Thyroid gland (tissue), 4 donors: ENCODE measurements around the gene ROCK1. TPM values are rescaled to one million over a fixed set of nuclear protein-coding genes. Genes with fewer than 3 reads are reported as not detected.

Source experiments
- DNase-seq, 2 donors: peaks; one replicate each; pipeline ENCODE4 v3.0.0-alpha.2; 2019
- H3K27ac ChIP-seq, 3 donors: fragments of 200-600 bp; sonication (generic); 1 replicate in 2 of 3; 2 replicates in 1 of 3; pipeline ENCODE4 v1.5.1; 2016 to 2019; ENCODE audit warnings: mild to moderate bottlenecking in 1 of 3, moderate library complexity in 1 of 3
- H3K27me3 ChIP-seq: fragments of 200-600 bp; sonication (generic); one replicate; pipeline ENCODE4 v1.5.1; 2019
- H3K36me3 ChIP-seq, 2 donors: fragments of 200-600 bp; sonication (generic); one replicate each; pipeline ENCODE4 v1.5.1; 2016 to 2019
- H3K4me1 ChIP-seq, 2 donors: fragments of 200-600 bp; sonication (generic); one replicate each; pipeline ENCODE4 v1.5.1; 2017 to 2019
- H3K4me3 ChIP-seq, 3 donors: fragments of 200-600 bp; sonication (generic); replicated peaks in 1 of 3; 1 replicate in 2 of 3; 2 replicates in 1 of 3; pipeline ENCODE4 v1.5.1; 2016; ENCODE audit warnings: mild to moderate bottlenecking in 1 of 3
- H3K9me3 ChIP-seq: fragments of 200-600 bp; sonication (generic); one replicate; pipeline ENCODE4 v1.5.1; 2017
- CTCF ChIP-seq, 6 experiments: fragments of 200-600 bp in 3 of 6; fragments of 450-650 bp in 3 of 6; sonication (generic) in 3 of 6; IDR thresholded peaks; one replicate each; pipeline ENCODE4 v1.5.1; 2016 to 2019; ENCODE audit warnings: antibody characterized with exemption in 6 of 6, mild to moderate bottlenecking in 2 of 6, inconsistent platforms in 1 of 6, moderate library complexity in 1 of 6
- POLR2A ChIP-seq, 2 donors: fragments of 450-650 bp; IDR thresholded peaks; one replicate each; pipeline ENCODE4 v1.6.1; 2017; ENCODE audit warnings: antibody characterized with exemption in 2 of 2, mild to moderate bottlenecking in 2 of 2, moderate library complexity in 1 of 2
- WGBS, 2 donors: methylation state at CpG; one replicate each; pipeline ENCODE4 v1.1.5; 2017; 5-methylcytosine and 5-hydroxymethylcytosine counted together
- intact Hi-C: fragments of 100-400 bp; cut with DNase I; formaldehyde crosslinking; loops from one replicate; pipeline ENCODE4 v1.15.1; 2023
- total RNA-seq, 4 donors: library from RNA; depleted of rRNA; stranded (reverse); fragments of >200 nt; gene quantifications; one replicate each; pipeline ENCODE4 v1.2.3, GENCODE V29; 2016

ROCK1 gene
- total RNA-seq, 4 donors from 2014 or later, result 45.3 to 68.9 (median 57.8) TPM

GRCh38 chr18:21101172-21101571 is 10.4 kb downstream of the ROCK1 start:
- no peaks in the 10 kb centered on the region for H3K36me3 ChIP-seq
- WGBS, 2 donors, result 83 to 89% methylated on average over 2 of the region's 2 CpGs
- H3K27ac ChIP-seq, result no peak overlapping the region
- no peak overlapping the region for H3K4me3 ChIP-seq
- H3K9me3 ChIP-seq, result no peaks in the 10 kb centered on the region
- DNase-seq, result no peak
- H3K27me3 ChIP-seq, result no peaks in the 10 kb centered on the region
- no peak for TF ChIP-seq CTCF (IDR thresholded peaks at IDR 0.05)
- intact Hi-C loops, result no loop called here
- peaks cover 8 to 26% of the 10 kb centered on the region in 2 donors for H3K4me1 ChIP-seq

GRCh38 chr18:21100678-21101077 is 10.9 kb downstream of the ROCK1 start:
- 86 to 88% methylated on average over 2 of the region's 2 CpGs for WGBS, 2 donors
- intact Hi-C loops, result no loop called here

GRCh38 chr18:21100146-21100545 is 11.5 kb downstream of the ROCK1 start:
- peaks cover 8 to 22% of the 10 kb centered on the region in 2 donors for H3K4me1 ChIP-seq
- intact Hi-C loops, result no loop called here
- TF ChIP-seq POLR2A (IDR thresholded peaks at IDR 0.05), result no peak
- TF ChIP-seq CTCF (IDR thresholded peaks at IDR 0.05), result no peak
- no peaks in the 10 kb centered on the region for H3K36me3 ChIP-seq
- no peak for DNase-seq
- no peaks in the 10 kb centered on the region for H3K9me3 ChIP-seq
- no peaks in the 10 kb centered on the region for H3K27me3 ChIP-seq
- no peak overlapping the region for H3K27ac ChIP-seq
- H3K4me3 ChIP-seq, result no peak overlapping the region

More at GRCh38 chr18:21100678-21101077, 10.9 kb downstream of the ROCK1 start:
- Histone ChIP-seq H3K4me1 (peaks cover 8 to 26% of the 10 kb centered on the region in 2 donors), H3K4me3 (no peak overlapping the region), H3K27ac (no peak overlapping the region), H3K36me3 (no peaks in the 10 kb centered on the region), H3K9me3 (no peaks in the 10 kb centered on the region), H3K27me3 (no peaks in the 10 kb centered on the region)
- DNase-seq, result no peak
- TF ChIP-seq CTCF (IDR thresholded peaks at IDR 0.05) (no peak), POLR2A (IDR thresholded peaks at IDR 0.05) (no peak)

- peak; percentile 15 to 21 for DNase-seq
- intact Hi-C loops, result no loop called here
- Histone ChIP-seq H3K4me3 (no peak overlapping the region), H3K27ac (no peak overlapping the region), H3K9me3 (no peaks in the 10 kb centered on the region), H3K27me3 (no peaks in the 10 kb centered on the region), H3K36me3 (no peaks in the 10 kb centered on the region), H3K4me1 (peaks cover 8 to 21% of the 10 kb centered on the region in 2 donors)
- TF ChIP-seq POLR2A (IDR thresholded peaks at IDR 0.05) (no peak), CTCF (IDR thresholded peaks at IDR 0.05) (no peak)
- 44 to 48% methylated on average over 9 of the region's 9 CpGs for WGBS, 2 donors
These were observed 12.2 kb downstream of the ROCK1 start for GRCh38 chr18:21099442-21099841.

- 96 to 98% methylated on average over 2 of the region's 2 CpGs for WGBS, 2 donors
These were observed 14.9 kb downstream of the ROCK1 start for GRCh38 chr18:21096760-21097159.

More at GRCh38 chr18:21096760-21097159, 14.9 kb downstream of the ROCK1 start:
- no peaks in the 10 kb centered on the region for H3K9me3 ChIP-seq
- no peaks in the 10 kb centered on the region for H3K27me3 ChIP-seq
- no peak for TF ChIP-seq CTCF (IDR thresholded peaks at IDR 0.05)
- TF ChIP-seq POLR2A (IDR thresholded peaks at IDR 0.05), result no peak
- peaks cover 8 to 23% of the 10 kb centered on the region in 2 donors for H3K4me1 ChIP-seq
- no peak overlapping the region for H3K4me3 ChIP-seq
- no peak overlapping the region for H3K27ac ChIP-seq
- H3K36me3 ChIP-seq, result no peaks in the 10 kb centered on the region
- no peak for DNase-seq
- intact Hi-C loops, result no loop called here
